Measurements from ENCODE around the gene MYL4. TPM values are rescaled to one million over a fixed set of nuclear protein-coding genes. Genes with fewer than 3 reads are reported as not detected.

Gene MYL4
- total and polyA plus RNA-seq, 2 of the 8 experiments (the other 6 are each of a cell fraction or from before 2014, with no cell fraction given) = 0.12 TPM; not detected in 1

DNA sequence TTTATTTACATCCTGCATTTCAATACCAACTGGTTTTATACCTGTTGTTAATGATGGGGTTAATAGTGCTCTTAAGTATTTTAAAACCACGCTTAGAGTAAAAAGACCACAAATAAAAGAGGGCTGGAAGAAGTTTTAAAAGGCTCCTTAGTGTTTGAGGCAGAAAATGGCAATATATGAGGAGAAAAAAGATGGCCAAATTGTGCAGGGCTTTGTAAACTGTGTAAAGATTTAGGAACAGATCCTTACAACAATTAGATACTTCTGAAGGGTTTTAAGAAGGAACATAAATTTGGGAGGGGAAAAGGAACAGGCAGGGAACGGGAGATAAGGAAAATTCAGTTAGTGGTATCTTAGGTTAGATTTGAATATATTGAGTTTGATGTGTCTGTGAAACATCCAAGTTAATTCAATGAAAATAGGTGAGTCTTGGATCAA lies 32.7 kb upstream of the MYL4 start:
- no peak overlapping the region for H3K4me3 ChIP-seq (ENCODE audit: extremely low read depth in 1 of 4, insufficient read depth in 2 of 4, low read depth in 3 of 4, low read length in 4 of 4)
- H2AFZ ChIP-seq (ENCODE audit: low read length) = no peak overlapping the region
- no peak overlapping the region for H3K4me2 ChIP-seq (ENCODE audit: insufficient read depth in 1 of 2, low read depth in 2 of 2, low read length in 2 of 2)
- FAIRE-seq = no peak
- H2BK20ac ChIP-seq (ENCODE audit: low read length) = no peak overlapping the region
- H3K27me3 ChIP-seq (replicated peaks in 1 of 4; ENCODE audit: control insufficient read depth in 3 of 4, extremely low read depth in 1 of 4, insufficient read depth in 3 of 4, low read length in 3 of 4) = no peaks in the 10 kb centered on the region
- peak; percentile 43 for TF ChIP-seq TAF7 (optimal IDR thresholded peaks at IDR 0.05; ENCODE audit: borderline replicate concordance, low read depth, low read length)
- no peak for TF ChIP-seq SP1 (IDR thresholded peaks at IDR 0.05; ENCODE audit: low read depth, low read length)
- TF ChIP-seq SUZ12 (IDR thresholded peaks at IDR 0.05; ENCODE audit: low read length) = no peak
- no peak overlapping the region for H3K18ac ChIP-seq (ENCODE audit: extremely low read depth, low read length)
- H3K36me3 ChIP-seq (ENCODE audit: control insufficient read depth in 2 of 4, insufficient read depth in 4 of 4, low read length in 3 of 4) = peaks cover 0 to 28% (median 1%) of the 10 kb centered on the region in 4 experiments; a peak in 4 of 8 replicates
- H3K4me1 ChIP-seq (replicated peaks in 1 of 4; ENCODE audit: control insufficient read depth in 3 of 4, insufficient read depth in 4 of 4, low read length in 3 of 4) = peaks cover 0 to 2% (median 0%) of the 10 kb centered on the region in 4 experiments; a peak in 2 of 7 replicates
- peaks cover 3 to 8% of the 10 kb centered on the region in 2 experiments for H4K20me1 ChIP-seq (replicated peaks in 1 of 2; ENCODE audit: control insufficient read depth in 1 of 2, insufficient read depth in 2 of 2, low read length in 2 of 2)
- no peak overlapping the region for H3K27ac ChIP-seq (ENCODE audit: low read depth, low read length)
- no peak overlapping the region for H3K4ac ChIP-seq (replicated peaks; ENCODE audit: insufficient read length, low read depth, low read length)
- no peak overlapping the region for H2BK15ac ChIP-seq (ENCODE audit: low read length)
- H3K14ac ChIP-seq (ENCODE audit: insufficient read length) = no peak overlapping the region
- POLR2A ChIA-PET (ENCODE audit: partially characterized antibody) = no interaction called here
- peaks cover 0 to 46% of the 10 kb centered on the region in 2 experiments; a peak in 2 of 4 replicates for H3K79me2 ChIP-seq (ENCODE audit: control insufficient read depth in 1 of 2, insufficient read depth in 2 of 2, low read length in 2 of 2)
- H2BK120ac ChIP-seq (replicated peaks; ENCODE audit: low read depth, low read length) = no peak overlapping the region
- no peaks in the 10 kb centered on the region for H3K79me1 ChIP-seq (ENCODE audit: low read depth, low read length)
- H4K5ac ChIP-seq (ENCODE audit: insufficient read length, low read depth, low read length) = no peak overlapping the region
- no peak overlapping the region for H3K23ac ChIP-seq (ENCODE audit: insufficient read length)
- no peak overlapping the region for H4K8ac ChIP-seq (ENCODE audit: extremely low read depth, insufficient read depth, low read length)
- no peak overlapping the region for H4K91ac ChIP-seq (replicated peaks; ENCODE audit: insufficient read length, low read length)
- H3K23me2 ChIP-seq (ENCODE audit: low read depth, low read length) = no peaks in the 10 kb centered on the region
- DNase-seq (ENCODE audit: low read depth in 1 of 2, low spot score in 2 of 2) = no peak
- no peaks in the 10 kb centered on the region for H3K9me3 ChIP-seq (ENCODE audit: insufficient read depth in 2 of 2, low read depth in 1 of 2, low read length in 1 of 2)
- 85% methylated on average over 2 of the region's 2 CpGs; no CpG with 5 or more reads in 1 of the 2 experiments for WGBS, 2 experiments (ENCODE audit: extremely low coverage in 1 of 2, insufficient coverage in 1 of 2, insufficient read length in 1 of 2, insufficient replicate concordance in 2 of 2, low coverage in 1 of 2, low lambda C conversion rate in 2 of 2, missing lambda C conversion rate in 1 of 2)
- no peak overlapping the region for H3K9ac ChIP-seq (replicated peaks in 1 of 4; ENCODE audit: extremely low read depth in 1 of 4, low read depth in 3 of 4, low read length in 3 of 4)
- CTCF ChIA-PET (ENCODE audit: partially characterized antibody) = interaction anchor here (0.7 kb wide), 1 partner anchor 143 kb away, joined by 3 read pairs; no protein-coding TSS in a partner anchor
- no peak overlapping the region for H3K56ac ChIP-seq (replicated peaks; ENCODE audit: insufficient read length, low read depth, low read length)
- H2BK5ac ChIP-seq (ENCODE audit: low read depth, low read length) = no peak overlapping the region
- no peak overlapping the region for H2AK5ac ChIP-seq (ENCODE audit: low read depth, low read length)
- H2BK12ac ChIP-seq (ENCODE audit: low read depth, low read length) = no peak overlapping the region
